Suppressor macrophage treated with lipopolysaccharide for 4 hours (primary cell): ENCODE data around the gene NCBP3.

Experiments used
- DNase-seq: peaks from one replicate; pipeline ENCODE4 v3.0.0-alpha.2; 2020

Gene NCBP3

DNA sequence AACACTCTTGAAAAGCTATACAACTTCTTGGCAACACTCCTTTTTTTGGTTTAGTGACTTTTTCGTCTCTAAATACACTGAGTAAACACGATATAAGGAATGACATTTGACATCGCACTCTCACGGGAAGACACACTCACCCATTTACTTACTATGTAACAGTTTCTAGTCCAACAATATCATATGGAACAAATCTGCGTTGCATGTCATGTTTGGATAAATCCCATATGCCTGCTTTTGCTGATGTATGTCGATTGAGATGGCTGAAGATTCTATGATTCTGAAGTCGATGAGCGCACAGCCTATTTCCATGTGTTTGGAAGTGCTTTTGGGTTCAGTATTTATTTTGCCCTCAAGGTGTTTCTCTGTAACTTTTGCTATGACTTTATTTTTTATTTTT, 63.3 kb downstream of the NCBP3 start:
- no peak for DNase-seq

DNA sequence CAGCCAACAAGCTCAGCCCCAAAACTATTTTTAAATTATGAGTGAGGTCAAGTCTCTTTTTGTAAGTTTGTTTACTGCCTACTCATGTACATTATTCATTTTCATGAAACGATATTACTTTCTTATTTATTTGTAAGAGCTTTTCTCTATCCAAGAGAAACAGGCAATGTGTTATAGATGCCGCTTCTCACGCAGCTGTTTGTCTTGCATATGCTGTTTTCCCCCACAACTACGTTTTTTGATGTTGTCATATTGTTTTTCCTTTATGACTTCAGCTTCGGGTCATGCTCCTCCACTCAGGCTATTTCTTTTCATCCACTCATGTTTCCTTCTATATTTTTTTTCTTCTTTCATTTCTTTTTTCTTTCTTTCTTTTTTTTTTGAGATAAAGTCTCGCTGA, 65.1 kb downstream of the NCBP3 start:
- no peak for DNase-seq

- DNase-seq: no peak
Measured at GRCh38 chr17:3777366-3778120, 68.5 kb downstream of the NCBP3 start.

DNA sequence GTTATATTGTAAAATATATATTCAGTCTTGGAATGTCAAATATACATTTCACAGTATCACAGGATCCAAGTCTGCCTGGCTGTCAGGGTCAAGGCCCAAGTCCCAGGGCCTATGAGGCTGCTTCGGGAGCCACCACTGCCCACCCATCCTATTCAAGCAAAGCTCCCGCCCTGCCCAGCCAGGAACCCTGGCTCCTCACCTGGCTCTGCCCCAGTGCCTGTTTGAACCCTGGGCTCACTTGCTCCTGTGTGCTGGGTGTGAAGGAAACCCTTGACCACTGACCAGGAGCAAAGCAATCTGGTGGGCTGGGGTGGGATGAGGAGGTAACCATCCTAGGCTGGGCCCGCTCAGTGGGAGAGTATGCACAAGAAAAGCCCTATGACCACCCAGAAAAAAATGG, 72.1 kb downstream of the NCBP3 start:
- no peak for DNase-seq

DNA sequence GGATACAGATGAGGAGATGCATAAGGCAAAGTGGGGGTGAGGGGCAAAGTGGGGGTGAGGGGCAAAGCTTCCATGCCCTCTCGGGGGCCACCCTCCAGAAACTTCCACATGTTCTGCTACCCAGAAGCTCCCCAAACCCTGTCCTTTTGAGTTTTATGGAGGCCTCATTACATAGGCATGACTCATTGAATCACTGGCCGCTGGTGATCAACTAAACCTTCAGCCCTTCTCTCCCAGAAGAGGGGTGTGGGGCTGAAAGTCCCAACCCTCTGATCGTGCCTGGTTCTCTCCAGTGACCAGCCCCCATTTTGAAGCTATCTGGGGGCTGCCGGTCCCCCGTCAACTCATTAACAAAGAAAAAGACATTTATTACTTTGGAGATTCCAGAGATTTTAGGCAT, 72.5 kb downstream of the NCBP3 start:
- DNase-seq: peak; percentile 16

DNA sequence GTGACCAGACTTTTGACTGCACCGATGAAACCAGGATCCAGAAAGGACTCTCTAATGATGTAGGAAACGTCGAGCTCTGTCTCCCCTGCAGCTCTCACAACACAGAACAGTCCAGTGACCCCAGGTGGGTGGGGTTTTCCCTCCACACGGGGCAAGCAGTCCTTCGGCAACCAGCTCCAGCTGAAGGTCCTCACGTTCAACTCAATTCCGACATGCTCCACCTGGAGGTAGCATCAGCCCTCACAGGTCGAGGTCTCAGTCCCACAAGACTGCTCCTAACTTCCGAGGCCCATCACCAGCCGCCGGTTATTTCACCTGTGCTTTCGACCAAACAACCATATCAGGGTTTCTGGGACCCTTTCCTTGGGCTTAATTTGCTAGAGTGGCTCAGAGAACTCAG, 73.3 kb downstream of the NCBP3 start:
- DNase-seq: no peak

DNA sequence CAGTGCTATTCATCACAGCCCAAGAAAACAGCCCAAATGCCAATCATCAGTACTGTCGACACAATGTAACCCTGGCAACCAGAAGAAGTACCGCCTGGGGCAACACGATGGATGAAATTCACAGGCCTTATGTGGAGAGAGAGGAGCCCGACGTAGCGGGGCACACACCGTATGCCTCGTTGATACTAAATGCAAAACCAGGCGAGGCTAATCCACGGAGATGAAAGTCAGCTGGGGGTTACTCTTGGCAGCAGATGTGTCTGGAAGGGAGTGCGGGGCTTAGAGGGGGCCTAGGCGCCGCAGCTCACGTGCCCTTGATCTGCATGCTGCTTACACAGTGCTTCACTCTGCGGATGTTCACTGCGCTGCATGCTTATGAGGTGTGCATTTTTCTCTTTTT, 74.9 kb downstream of the NCBP3 start:
- DNase-seq: no peak

DNA sequence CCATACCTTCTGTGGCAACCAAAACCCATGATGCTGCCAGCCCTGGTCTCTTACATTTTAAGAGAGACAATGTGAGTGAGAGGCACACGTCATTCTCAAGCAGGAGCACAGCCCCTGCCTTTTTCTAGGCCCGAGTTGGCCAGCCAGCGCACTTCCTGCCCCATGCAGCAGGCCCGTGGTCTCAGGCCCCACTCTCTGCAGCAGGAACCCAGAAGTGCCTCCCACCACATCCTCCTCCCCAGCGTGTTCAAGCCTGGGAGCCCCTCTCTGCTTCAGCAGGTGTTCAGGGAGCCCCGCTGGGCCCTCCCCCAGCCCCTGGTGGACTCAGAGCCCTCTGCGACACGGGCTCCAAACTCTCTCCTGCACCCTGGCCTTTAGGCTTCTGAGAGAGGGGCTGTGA, 75.6 kb downstream of the NCBP3 start:
- peak; percentile 12 for DNase-seq

DNA sequence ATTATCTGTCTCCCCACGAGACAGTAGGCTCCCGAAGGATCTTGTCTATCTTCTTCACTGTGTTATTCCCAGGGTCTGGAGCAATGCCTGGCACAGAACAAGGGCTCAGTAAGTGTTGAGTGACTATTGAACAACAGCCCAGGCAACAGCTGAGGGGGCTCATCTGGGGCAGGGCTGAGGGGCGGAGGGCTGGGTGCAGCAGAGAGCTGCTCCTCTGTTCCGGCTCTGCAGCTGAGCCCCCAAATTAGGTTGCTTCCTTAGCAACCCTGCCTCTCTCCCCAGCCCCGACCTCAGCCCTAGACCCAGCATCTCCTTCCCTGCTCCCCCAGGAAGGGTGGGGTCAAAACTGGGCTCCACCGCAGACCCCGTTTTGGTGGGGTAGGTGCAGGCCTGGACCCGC, 77.3 kb downstream of the NCBP3 start:
- DNase-seq: no peak

- DNase-seq: no peak
Measured at GRCh38 chr17:3768341-3768740, 77.7 kb downstream of the NCBP3 start.

DNA sequence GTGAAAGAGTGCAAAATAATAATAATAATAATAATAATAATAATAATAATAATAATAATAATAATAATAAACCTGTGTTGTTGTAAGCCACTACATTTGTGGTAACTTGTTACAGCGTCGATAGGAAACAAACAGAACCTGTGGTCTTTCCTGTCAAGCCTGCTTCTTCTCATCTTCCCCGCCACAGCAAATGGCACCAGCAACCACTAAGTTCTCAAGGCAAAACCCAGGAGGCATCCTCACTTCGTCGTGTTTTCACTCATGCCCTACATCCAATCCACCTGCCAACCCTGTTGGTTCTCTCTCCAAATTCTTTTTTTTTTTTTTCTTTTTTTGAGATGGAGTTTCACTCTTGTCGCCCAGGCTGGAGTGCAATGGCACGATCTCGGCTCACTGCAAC, 79.3 kb downstream of the NCBP3 start:
- DNase-seq: no peak

DNA sequence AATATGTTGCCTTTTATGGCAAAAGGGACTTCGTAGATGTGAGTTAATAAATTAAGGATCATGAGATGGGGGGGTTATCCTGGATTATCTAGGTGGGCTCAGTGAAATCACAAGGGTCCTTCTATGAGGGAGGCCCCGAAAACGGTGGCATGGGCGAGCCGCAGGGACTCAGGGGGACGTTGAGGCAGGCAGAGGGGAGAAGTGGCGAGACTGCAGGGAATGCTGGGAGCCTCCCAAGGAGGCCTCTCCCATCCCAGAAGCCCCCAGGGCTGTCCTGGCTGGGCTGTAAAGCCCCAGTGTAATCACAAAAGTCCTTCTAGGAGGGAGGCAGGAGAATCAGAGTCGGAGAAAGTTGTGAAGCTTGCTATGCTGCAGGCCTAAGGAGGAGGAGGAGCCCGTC, 80.1 kb downstream of the NCBP3 start:
- DNase-seq: no peak

DNA sequence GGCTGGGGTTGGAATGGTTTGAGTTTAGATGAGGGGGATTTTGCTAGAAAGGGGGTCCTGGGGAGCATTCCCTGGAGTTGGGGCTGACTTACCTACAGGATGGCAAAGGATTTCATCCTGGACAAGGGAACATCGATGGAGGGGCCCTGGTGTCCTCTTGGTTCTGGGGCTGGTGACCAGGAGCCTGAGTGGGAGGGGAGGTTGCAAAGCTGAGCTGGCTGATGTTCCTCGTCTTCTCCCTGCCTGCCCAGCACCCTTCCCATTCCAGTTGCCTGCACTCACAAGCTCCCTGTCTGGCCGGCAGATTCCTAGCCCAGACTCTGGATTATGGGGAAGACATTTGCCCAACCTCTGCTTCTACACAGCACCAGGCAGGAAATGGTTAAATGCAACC, 82.3 kb downstream of the NCBP3 start:
- no peak for DNase-seq

- DNase-seq: peak; percentile 43
Measured at GRCh38 chr17:3762922-3763776, 82.9 kb downstream of the NCBP3 start.

DNA sequence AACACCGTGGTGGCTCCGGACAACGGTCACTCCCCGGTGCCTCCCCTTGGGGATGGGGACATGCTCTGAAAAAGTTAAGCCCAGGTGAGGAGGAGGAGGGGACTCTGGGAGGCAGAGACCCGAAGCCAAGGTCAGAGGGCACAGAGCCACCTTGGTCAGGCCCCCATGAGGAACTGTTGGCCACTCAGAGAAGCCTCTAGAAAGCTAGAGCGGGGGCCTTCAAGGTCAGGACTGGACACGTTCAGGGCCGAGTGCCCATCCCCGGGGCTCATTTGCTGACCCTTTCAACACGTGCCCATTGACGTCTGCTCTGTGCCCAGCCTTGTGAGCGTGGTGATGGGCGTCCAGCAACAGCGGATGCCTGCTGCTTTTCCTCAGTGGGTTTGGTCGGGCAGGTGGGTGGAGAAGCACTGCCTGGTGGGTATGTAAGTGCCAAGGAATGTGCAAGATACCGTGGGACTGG, 84.1 kb downstream of the NCBP3 start:
- no peak for DNase-seq

DNA sequence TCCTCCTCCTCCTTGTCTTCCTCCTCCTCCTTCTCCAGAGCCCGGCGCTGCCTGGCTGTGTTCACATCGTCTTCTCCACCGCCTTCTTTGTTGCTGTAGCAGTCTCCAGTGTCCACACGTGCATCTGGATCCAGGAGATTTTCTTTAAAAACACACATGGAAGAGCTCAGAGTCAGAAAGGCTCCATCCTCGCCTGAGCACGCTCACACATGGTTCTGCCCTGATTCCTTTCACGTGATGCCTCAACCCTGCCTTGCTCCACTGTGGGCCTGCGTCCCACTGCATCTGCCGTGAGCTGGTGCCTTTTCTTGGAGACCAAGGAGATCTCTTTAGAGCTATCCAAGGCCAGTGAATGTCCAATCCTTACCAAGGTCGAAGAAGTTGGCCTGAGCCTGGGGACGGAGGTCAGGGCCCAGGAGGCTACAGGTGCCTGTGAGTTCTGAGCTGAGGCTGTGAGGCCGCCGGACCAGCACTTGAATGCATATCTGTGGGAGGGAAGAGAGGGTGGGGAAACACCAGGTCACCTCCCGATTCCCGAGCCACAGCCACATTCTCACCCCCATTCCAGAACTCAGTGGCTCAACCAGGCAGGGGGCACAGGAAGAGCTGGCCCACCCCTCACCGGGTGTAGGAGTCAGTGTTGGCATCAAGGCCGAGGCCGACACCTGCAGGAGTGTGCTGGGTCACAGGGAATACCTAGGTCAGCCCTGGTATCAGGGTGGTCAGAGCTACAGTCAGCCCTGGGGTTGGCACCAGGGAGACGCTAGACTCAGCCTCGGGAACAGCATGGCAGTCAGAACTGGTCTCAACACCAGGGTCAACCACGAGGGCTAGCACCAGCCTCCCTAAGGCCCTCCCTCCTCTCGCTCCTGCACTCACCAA, 84.8 kb downstream of the NCBP3 start:
- DNase-seq: no peak

DNA sequence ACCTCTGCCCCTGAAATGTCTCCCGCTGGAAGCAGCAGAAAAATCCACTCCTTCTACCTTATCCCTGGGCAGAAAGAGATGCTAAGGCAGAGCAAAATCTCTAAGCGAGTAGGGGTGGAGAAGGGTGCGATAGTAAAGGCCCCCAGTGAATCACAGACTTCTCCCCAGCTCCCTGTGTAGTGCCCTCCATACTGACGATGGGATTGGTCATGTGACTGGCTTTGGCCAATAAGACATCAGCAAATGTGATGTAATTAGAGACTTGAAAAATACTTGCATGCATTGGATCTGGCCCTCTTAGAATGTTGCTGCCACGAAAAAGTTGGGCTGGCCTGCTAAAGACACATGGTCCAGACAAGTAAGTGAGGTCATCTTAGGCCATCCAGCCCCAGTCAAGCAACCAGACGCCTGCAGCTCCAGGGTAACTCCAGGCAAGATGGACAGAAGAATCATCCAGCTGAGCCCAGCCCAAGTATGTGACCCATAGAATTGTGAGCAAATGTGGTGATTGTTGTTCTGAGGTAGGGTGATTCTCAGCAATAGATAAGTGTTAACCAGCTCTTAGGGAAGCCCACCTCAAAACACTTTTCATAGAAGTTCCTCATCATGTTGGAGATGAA, 86.3 kb downstream of the NCBP3 start:
- no peak for DNase-seq

GRCh38 chr17:3755335-3756030, 90.6 kb downstream of the NCBP3 start:
- DNase-seq: no peak

DNA sequence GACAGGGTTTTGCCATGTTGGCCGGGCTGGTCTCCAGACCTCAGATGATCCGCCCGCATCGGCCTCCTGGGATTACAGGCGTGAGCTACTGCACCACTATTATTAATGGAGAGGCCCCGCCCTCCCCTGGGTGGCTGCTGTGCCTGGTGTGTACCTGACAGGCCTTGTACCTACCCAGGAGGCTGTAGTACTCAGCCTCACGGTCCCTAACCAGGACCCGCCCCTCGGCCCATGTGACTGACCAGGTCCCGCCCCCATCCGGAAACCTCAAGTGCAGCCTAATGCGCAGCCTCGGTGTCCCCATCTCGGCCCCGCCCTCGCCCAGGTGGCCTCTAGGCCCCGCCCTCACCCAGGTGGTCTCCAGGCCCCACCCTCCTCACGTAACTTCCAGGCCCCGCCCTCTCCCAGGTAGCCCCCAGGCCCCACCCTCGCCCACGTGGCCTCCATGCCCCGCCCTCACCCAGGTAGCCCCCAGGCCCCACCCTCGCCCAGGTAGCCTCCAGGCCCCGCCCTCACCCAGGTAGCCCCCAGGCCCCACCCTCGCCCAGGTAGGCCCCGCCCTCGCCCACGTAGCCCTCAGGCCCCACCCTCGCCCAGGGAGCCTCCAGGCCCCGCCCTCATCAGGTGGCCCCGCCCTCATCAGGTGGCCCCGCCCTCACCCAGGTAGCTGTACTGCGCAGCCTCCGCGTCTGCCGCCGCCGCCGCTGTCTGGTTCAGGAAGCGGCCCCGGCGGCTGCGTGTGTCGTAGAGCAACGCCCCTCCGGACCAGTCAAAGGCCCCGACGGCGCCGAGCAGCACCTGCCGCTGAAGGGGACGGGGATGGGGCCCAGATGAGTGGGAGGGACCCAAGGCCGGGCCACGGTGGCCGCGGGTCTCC, 91.3 kb downstream of the NCBP3 start:
- no peak for DNase-seq

DNA sequence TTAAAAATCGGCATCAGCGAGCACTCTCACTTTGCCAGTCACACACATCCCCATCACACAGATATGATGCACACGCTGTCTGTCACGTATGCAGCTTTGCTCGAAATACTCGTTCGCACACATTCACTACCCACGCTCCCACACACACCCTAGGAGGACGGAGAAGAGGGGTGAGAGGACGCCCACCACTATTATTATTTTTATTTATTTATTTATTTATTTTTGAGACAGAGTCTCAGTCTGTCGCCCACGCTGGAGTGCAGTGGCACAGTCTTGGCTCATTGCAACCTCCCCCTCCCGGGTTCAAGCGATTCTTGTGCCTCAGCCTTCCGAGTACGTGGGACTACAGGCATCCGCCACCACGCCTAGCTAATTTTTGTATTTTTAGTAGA, 92.0 kb downstream of the NCBP3 start:
- no peak for DNase-seq

DNA sequence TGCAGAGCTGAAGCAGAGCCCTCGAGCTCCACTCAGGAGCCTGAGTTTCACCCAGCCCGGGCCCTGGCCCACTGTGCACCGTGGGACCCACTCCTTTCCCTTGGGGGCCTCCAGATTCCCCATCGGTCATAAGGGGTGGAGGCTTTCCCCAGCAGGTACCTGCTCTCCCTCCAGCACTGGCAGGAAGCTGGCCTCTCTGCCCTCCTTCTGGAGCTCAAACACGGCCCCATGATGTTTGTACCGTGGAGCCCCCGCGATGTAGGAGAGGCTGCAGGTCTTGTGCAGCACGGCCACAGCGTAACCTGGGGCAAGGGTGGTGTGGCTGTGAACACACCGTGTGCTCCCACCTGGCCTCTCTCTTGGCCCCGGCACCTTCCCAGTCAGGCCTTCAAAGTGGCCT, 92.4 kb downstream of the NCBP3 start:
- DNase-seq: no peak
